ENCODE measurements around the gene NUP42. TPM values are rescaled to one million over a fixed set of nuclear protein-coding genes. Genes with fewer than 3 reads are reported as not detected.

NUP42 gene
- total RNA-seq, result 15.6 and 29.2 TPM in 2 replicates

GRCh38 chr7:23181684-23182553, at the start of gene NUP42:
Gene NUP42 (plus strand): TSS chr7:23182048. CDS start chr7:23182086, 38 bp downstream.

GRCh38 chr7:23246555-23246954, 64.7 kb downstream of the NUP42 start, which contains the start of gene GPNMB:
Gene GPNMB (plus strand): TSS chr7:23246775. CDS start chr7:23246858, 83 bp downstream.

Other genes with a start within 250 kb of the NUP42 start
- gene HYCC1, start 167.9 kb upstream of the NUP42 start, total RNA-seq, result 21.4 and 72.2 TPM in 2 replicates
- 18.6 and 26.8 TPM in 2 replicates for gene KLHL7, start 76.3 kb upstream of the NUP42 start, total RNA-seq
- 135 and 182 TPM in 2 replicates for gene GPNMB, start 64.7 kb downstream of the NUP42 start, total RNA-seq
- gene MALSU1, start 117.3 kb downstream of the NUP42 start, total RNA-seq, result 28.3 and 62.8 TPM in 2 replicates

Data from pericardium fibroblast (primary cell).